D721Med (cell line): ENCODE data around the gene POMGNT2.
"Not testable (repeated sequence)": the region's sequence is repeated elsewhere in the genome, so short reads cannot be mapped to it uniquely, and the experiment has no call there.

Source experiments
- DNase-seq: peaks from one replicate; pipeline ENCODE4 v3.0.0; 2011; ENCODE audit warnings: low spot score; ENCODE audit not compliant: insufficient read length
- FAIRE-seq: peaks from 2 replicates; lab custom pipeline; 2011; peaks lifted over from hg19 to GRCh38; lab: Jason Lieb, UNC
- TF ChIP-seq, protein P1 (sequence below): IDR thresholded peaks from 2 replicates; pipeline ENCODE4 v1.5.1; 2012; ENCODE audit warnings: mild to moderate bottlenecking, control low read depth; ENCODE audit not compliant: insufficient read depth; ENCODE audit errors: missing control alignments

The POMGNT2 gene

DNA sequence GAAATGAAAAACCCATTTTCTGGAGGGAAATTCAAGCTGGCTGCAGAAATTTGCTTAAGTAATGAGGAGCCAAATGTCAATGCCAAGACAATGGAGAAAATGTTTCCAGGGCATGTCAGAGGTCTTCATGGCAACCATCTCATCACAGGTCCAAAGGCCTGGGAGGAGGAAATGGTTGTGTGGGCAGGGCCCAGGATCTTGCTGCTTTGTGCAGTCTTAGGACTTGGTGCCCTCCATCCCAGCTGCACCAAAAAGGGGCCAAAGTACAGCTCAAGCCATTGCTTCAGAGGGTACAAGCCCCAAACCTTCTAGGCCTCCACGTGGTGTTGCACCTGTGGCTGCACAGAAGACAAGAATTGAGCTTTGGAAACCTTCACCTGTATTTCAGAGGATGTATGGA, 59.3 kb downstream of the POMGNT2 start:
- no peak for FAIRE-seq
- TF ChIP-seq, protein P1, sequence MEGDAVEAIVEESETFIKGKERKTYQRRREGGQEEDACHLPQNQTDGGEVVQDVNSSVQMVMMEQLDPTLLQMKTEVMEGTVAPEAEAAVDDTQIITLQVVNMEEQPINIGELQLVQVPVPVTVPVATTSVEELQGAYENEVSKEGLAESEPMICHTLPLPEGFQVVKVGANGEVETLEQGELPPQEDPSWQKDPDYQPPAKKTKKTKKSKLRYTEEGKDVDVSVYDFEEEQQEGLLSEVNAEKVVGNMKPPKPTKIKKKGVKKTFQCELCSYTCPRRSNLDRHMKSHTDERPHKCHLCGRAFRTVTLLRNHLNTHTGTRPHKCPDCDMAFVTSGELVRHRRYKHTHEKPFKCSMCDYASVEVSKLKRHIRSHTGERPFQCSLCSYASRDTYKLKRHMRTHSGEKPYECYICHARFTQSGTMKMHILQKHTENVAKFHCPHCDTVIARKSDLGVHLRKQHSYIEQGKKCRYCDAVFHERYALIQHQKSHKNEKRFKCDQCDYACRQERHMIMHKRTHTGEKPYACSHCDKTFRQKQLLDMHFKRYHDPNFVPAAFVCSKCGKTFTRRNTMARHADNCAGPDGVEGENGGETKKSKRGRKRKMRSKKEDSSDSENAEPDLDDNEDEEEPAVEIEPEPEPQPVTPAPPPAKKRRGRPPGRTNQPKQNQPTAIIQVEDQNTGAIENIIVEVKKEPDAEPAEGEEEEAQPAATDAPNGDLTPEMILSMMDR = no peak
- no peak for DNase-seq

DNA sequence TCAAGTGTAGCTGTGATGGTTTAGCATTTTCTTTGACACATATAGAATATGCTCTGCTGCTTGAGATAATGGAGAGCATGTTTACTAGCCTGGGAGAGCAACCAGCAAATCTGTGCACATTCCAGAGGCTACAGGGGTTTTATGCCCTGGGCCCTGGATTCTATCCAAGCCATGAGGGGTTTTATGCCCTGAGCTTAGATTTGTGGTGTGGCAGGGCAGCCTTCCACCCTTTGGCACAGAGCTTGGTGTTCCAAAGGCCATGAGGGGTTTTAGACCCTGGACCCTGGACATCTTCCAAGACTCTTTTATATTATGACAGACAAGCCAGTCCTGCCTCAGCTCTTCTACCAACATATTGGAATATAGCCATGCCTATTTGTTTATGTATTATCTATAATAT, 60.8 kb downstream of the POMGNT2 start:
- FAIRE-seq, DNase-seq: not testable (repeated sequence)

GRCh38 chr3:43043793-43044192, 62.1 kb downstream of the POMGNT2 start:
- TF ChIP-seq, protein P1 = no peak
- FAIRE-seq (no peak), DNase-seq (no peak)

- no peak for DNase-seq
- TF ChIP-seq, protein P1 = no peak
- no peak for FAIRE-seq
Measured at GRCh38 chr3:43043071-43043766, 62.7 kb downstream of the POMGNT2 start.

DNA sequence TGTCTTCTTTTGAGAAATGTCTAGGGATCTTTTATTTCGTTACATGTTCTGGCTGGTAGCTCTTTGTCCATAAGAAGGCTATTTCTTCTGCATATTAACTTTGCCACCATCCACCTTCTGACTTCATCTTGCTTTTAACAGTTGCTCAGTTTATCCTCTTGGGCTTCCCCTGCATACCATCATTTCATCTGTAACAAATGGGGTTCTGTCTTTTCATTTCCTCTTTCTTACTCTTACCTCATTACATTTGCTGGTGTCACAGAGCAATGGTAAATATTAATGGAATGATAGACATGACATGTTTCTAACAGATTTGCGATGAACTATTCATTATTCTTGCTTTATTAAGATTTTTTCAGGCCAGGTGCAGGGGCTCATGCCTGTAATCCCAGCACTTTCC, 64.4 kb downstream of the POMGNT2 start:
- FAIRE-seq = no peak
- no peak for DNase-seq
- TF ChIP-seq, protein P1 = no peak

DNA sequence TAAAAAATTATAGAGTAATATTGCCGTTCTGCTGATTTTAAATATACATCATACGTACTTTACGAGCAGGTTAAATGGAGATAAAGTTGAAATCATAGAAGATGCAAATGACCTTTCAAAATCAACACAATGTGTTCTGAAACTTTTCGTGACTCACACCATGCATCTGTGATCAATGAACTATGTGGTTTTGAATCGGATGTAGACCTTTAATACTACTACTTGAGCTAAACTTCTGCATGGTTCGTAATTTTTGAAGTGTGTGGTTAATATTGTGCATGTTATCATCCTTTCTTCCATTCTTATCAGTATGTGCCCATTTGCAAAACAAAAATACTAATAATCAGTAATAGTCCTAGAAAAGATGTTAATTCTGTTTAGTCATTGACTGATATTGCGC, 67.9 kb downstream of the POMGNT2 start:
- no peak for DNase-seq
- no peak for FAIRE-seq
- TF ChIP-seq, protein P1 = no peak

- FAIRE-seq (no peak), DNase-seq (no peak)
- TF ChIP-seq, protein P1 = no peak
Measured at GRCh38 chr3:43036621-43037423, 69.1 kb downstream of the POMGNT2 start.
